CD14-positive monocyte (primary cell): Measurements from ENCODE around the gene SLC25A11. TPM values are rescaled to one million over a fixed set of nuclear protein-coding genes. Genes with fewer than 3 reads are reported as not detected.
A peak's percentile ranks its signal among the peaks of the same experiment; 100 is the strongest.

Experiments
- DNase-seq, 3 donors: peaks; one replicate each; pipeline ENCODE4 v3.0.0-alpha.2; 2011 to 2022
- H2AFZ ChIP-seq: 2 replicates; pipeline ENCODE4 v1.6.0; 2012; ENCODE audit warnings: mild to moderate bottlenecking, low read depth, low read length, inconsistent platforms; ENCODE audit not compliant: insufficient read depth, poor library complexity, severe bottlenecking
- H3K27ac ChIP-seq, 2 donors: 1 replicate in 1 of 2; 2 replicates in 1 of 2; pipeline ENCODE4 v1.5.1; 2012 to 2013; ENCODE audit warnings: low read length in 2 of 2, control low read depth in 1 of 2, inconsistent platforms in 1 of 2, low read depth in 1 of 2, mild to moderate bottlenecking in 1 of 2
- H3K27me3 ChIP-seq, 2 donors: one replicate each; pipeline versions ENCODE4 v1.6.0 to v1.6.1; 2011 to 2013; ENCODE audit warnings: low read length in 2 of 2; ENCODE audit not compliant: control insufficient read depth in 2 of 2, insufficient read depth in 2 of 2
- H3K36me3 ChIP-seq, 2 donors: replicated peaks in 1 of 2; 1 replicate in 1 of 2; 2 replicates in 1 of 2; pipeline versions ENCODE4 v1.5.1 to v1.6.1; 2012 to 2013; ENCODE audit warnings: low read length in 2 of 2, control low read depth in 1 of 2, inconsistent platforms in 1 of 2, mild to moderate bottlenecking in 1 of 2; ENCODE audit not compliant: insufficient read depth in 2 of 2, control insufficient read depth in 1 of 2
- H3K4me1 ChIP-seq, 2 donors: 1 replicate in 1 of 2; 2 replicates in 1 of 2; pipeline versions ENCODE4 v1.5.1 to v1.6.1; 2012 to 2013; ENCODE audit warnings: low read length in 2 of 2, control low read depth in 1 of 2, inconsistent platforms in 1 of 2, mild to moderate bottlenecking in 1 of 2, moderate library complexity in 1 of 2; ENCODE audit not compliant: insufficient read depth in 2 of 2, control insufficient read depth in 1 of 2
- H3K4me2 ChIP-seq: replicated peaks from 2 replicates; pipeline ENCODE3; 2012; ENCODE audit warnings: low read length, moderate library complexity, mild to moderate bottlenecking; ENCODE audit not compliant: poor library complexity, severe bottlenecking; ENCODE audit errors: extremely low read depth
- H3K4me3 ChIP-seq, 3 experiments: fragments of 200-600 bp in 1 of 3; sonication (generic) in 1 of 3; replicated peaks in 1 of 3; 1 replicate in 2 of 3; 2 replicates in 1 of 3; pipeline ENCODE4 v1.5.1; 2011 to 2013; ENCODE audit warnings: low read length in 3 of 3, mild to moderate bottlenecking in 3 of 3, control low read depth in 2 of 3, low read depth in 2 of 3, inconsistent platforms in 1 of 3, moderate library complexity in 1 of 3
- H3K79me2 ChIP-seq: 2 replicates; pipeline ENCODE4 v1.6.0; 2012; ENCODE audit warnings: mild to moderate bottlenecking, control low read depth, inconsistent platforms, low read length, moderate library complexity; ENCODE audit not compliant: insufficient read depth
- H3K9ac ChIP-seq: 2 replicates; pipeline ENCODE4 v1.6.0; 2017; ENCODE audit warnings: low read length, mild to moderate bottlenecking; ENCODE audit not compliant: insufficient read depth, poor library complexity, severe bottlenecking
- H3K9me3 ChIP-seq, 2 donors: replicated peaks in 1 of 2; 1 replicate in 1 of 2; 2 replicates in 1 of 2; pipeline versions ENCODE4 v1.5.1 to v1.6.1; 2012 to 2013; ENCODE audit warnings: low read length in 2 of 2, control low read depth in 1 of 2; ENCODE audit not compliant: control insufficient read depth in 1 of 2, insufficient read depth in 1 of 2
- H4K20me1 ChIP-seq: 2 replicates; pipeline ENCODE4 v1.6.0; 2012; ENCODE audit warnings: mild to moderate bottlenecking, low read length, control low read depth, moderate library complexity; ENCODE audit not compliant: insufficient read depth
- H3K27ac Mint-ChIP-seq, 7 donors: one replicate each; pipeline ENCODE4 v1.8.0; 2020; ENCODE audit warnings: mild to moderate bottlenecking in 7 of 7, mixed read lengths in 7 of 7, moderate library complexity in 6 of 7, inconsistent platforms in 2 of 7
- H3K27me3 Mint-ChIP-seq, 3 donors: one replicate each; pipeline ENCODE4 v1.8.0; 2021 to 2022; ENCODE audit warnings: low read depth in 3 of 3, mild to moderate bottlenecking in 3 of 3, mixed read lengths in 3 of 3, moderate library complexity in 3 of 3, inconsistent platforms in 1 of 3
- H3K36me3 Mint-ChIP-seq, 2 donors: one replicate each; pipeline ENCODE4 v1.8.0; 2020; ENCODE audit warnings: mixed read lengths in 2 of 2, inconsistent platforms in 1 of 2, mild to moderate bottlenecking in 1 of 2
- H3K4me1 Mint-ChIP-seq: one replicate; pipeline ENCODE4 v1.8.0; 2020; ENCODE audit warnings: mild to moderate bottlenecking, mixed read lengths
- H3K4me3 Mint-ChIP-seq, 2 donors: one replicate each; pipeline ENCODE4 v1.8.0; 2020; ENCODE audit warnings: mild to moderate bottlenecking in 2 of 2, mixed read lengths in 2 of 2, moderate library complexity in 1 of 2
- H3K9me3 Mint-ChIP-seq, 7 donors: one replicate each; pipeline ENCODE4 v1.8.0; 2020 to 2022; ENCODE audit warnings: mixed read lengths in 7 of 7, mild to moderate bottlenecking in 6 of 7, moderate library complexity in 6 of 7, inconsistent platforms in 2 of 7
- CTCF ChIP-seq: fragments of 200-600 bp; IDR thresholded peaks from one replicate; pipeline ENCODE4 v1.8.0; 2022; ENCODE audit warnings: antibody characterized with exemption, mild to moderate bottlenecking
- WGBS: methylation state at CpG from one replicate; pipeline ENCODE4 v1.1.5; 2013; ENCODE audit warnings: missing lambda C conversion rate; ENCODE audit not compliant: insufficient coverage; 5-methylcytosine and 5-hydroxymethylcytosine counted together
- intact Hi-C, 2 donors: fragments of 100-400 bp; cut with micrococcal nuclease; formaldehyde crosslinking; loops; one replicate each; pipeline versions ENCODE4 v1.15.0 to v1.15.1; 2023
- polyA plus RNA-seq, 3 donors: library from polyadenylated mRNA; depleted of rRNA in 1 of 3; unstranded in 2 of 3; stranded (reverse) in 1 of 3; fragments of 300-500 nt in 2 of 3; fragments of >200 nt in 1 of 3; fragmentation: Illumina TruSeq in 2 of 3; gene quantifications; 1 replicate in 2 of 3; 2 replicates in 1 of 3; pipeline ENCODE4 v1.2.3, GENCODE V29; 2012 to 2021

SLC25A11 gene
- polyA plus RNA-seq, 3 donors = 65.2 to 138 (median 111) TPM

DNA sequence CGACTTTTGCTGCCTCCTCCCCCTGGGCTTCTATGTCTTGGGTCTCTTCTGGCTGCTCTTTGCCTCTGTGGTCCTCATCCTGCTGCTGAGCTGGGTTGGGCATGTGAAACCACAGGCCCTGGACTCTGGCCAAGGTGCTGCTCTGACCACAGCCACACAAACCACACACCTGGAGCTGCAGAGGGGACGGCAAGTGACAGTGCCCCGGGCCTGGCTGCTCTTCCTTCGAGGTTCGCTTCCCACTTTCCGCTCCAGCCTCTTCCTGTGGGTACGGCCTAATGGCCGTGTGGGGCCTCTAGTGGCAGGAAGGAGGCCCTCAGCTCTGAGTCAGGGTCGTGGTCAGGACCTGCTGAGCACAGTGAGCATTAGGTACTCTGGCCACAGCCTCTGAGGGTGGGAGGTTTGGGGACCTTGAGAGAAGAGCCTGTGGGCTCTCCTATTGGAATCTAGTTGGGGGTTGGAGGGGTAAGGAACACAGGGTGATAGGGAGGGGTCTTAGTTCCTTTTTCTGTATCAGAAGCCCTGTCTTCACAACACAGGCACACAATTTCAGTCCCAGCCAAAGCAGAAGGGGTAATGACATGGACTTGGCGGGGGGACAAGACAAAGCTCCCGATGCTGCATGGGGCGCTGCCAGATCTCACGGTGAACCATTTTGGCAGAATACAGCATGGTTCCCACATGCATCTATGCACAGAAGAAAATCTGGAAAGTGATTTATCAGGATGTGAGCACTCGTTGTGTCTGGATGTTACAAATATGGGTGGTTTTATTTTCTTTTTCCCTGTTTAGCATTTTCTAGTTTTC, 5.5 kb downstream of the SLC25A11 start:
- peaks cover 23% of the 10 kb centered on the region for H4K20me1 ChIP-seq
- H3K4me3 Mint-ChIP-seq = peak overlapping the region; percentile 41 to 77
- 10% methylated on average over 10 of the region's 14 CpGs for WGBS
- peak overlapping the region in 1 of 3 experiments; percentile 31 for H3K4me3 ChIP-seq
- H3K27me3 Mint-ChIP-seq = peaks cover 7 to 14% (median 8%) of the 10 kb centered on the region in 3 donors
- H3K9ac ChIP-seq = no peak overlapping the region
- peak overlapping the region; percentile 55 for H3K4me2 ChIP-seq
- H3K27ac ChIP-seq = no peak overlapping the region
- H3K4me1 ChIP-seq = peaks cover 43 to 46% of the 10 kb centered on the region in 2 donors
- peaks cover 52% of the 10 kb centered on the region for H3K4me1 Mint-ChIP-seq
- TF ChIP-seq CTCF = peak; percentile 20
- H3K27ac Mint-ChIP-seq = peak overlapping the region in 5 of 7 donors; percentile 11 to 81 (median 56)
- peak; percentile 39 to 76 (median 62) for DNase-seq
- intact Hi-C loops = no loop called here
- peak overlapping the region; percentile 51 for H2AFZ ChIP-seq
- no peaks in the 10 kb centered on the region for H3K9me3 ChIP-seq
- H3K36me3 Mint-ChIP-seq = peaks cover 40% of the 10 kb centered on the region in 2 donors
- H3K9me3 Mint-ChIP-seq = no peaks in the 10 kb centered on the region
- H3K79me2 ChIP-seq = peaks cover 21% of the 10 kb centered on the region
- no peaks in the 10 kb centered on the region for H3K27me3 ChIP-seq
- peaks cover 20 to 23% of the 10 kb centered on the region in 2 donors for H3K36me3 ChIP-seq

DNA sequence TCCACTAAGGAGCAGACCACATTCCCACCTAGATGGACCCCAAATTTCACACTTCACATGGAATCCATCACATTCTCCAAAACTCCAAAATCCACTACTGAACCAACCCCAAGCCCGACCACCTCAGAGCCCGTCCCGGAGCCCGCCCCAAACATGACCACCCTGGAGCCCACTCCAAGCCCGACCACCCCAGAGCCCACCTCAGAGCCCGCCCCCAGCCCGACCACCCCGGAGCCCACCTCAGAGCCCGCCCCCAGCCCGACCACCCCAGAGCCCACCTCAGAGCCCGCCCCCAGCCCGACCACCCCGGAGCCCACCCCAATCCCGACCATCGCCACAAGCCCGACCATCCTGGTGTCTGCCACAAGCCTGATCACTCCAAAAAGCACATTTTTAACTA, 6.2 kb downstream of the SLC25A11 start:
- DNase-seq = no peak
- no peaks in the 10 kb centered on the region for H3K9me3 ChIP-seq
- Mint-ChIP-seq H3K4me1 (peaks cover 46% of the 10 kb centered on the region), H3K27me3 (peaks cover 7 to 14% (median 11%) of the 10 kb centered on the region in 3 donors), H3K4me3 (peak overlapping the region; percentile 41 to 77), H3K9me3 (no peaks in the 10 kb centered on the region), H3K27ac (peak overlapping the region in 2 of 7 donors; percentile 66 to 81), H3K36me3 (peaks cover 39 to 43% of the 10 kb centered on the region in 2 donors)
- H2AFZ ChIP-seq = peak overlapping the region; percentile 51
- no peak overlapping the region for H3K27ac ChIP-seq
- peaks cover 35 to 39% of the 10 kb centered on the region in 2 donors for H3K4me1 ChIP-seq
- H3K4me2 ChIP-seq = peak overlapping the region; percentile 55
- H3K9ac ChIP-seq = no peak overlapping the region
- H3K27me3 ChIP-seq = no peaks in the 10 kb centered on the region
- H3K79me2 ChIP-seq = peaks cover 14% of the 10 kb centered on the region
- peaks cover 20 to 23% of the 10 kb centered on the region in 2 donors for H3K36me3 ChIP-seq
- intact Hi-C loops = no loop called here
- peak overlapping the region in 1 of 3 experiments; percentile 31 for H3K4me3 ChIP-seq
- peaks cover 19% of the 10 kb centered on the region for H4K20me1 ChIP-seq
- no peak for TF ChIP-seq CTCF
- WGBS = 54% methylated on average over 9 of the region's 16 CpGs
